ENCODE results near the gene ETV1.
A peak's percentile ranks its signal among the peaks of the same experiment; 100 is the strongest.

The ETV1 gene

GRCh38 chr7:13988731-13989125 is 738 bp downstream of the ETV1 start:
- no peak for DNase-seq (ENCODE audit: extremely low read depth, low read depth)
- no peak for TF ChIP-seq CTCF (IDR thresholded peaks at IDR 0.05; ENCODE audit: low read depth, low read length, missing control alignments)
- H3K4me3 ChIP-seq (replicated peaks; ENCODE audit: low read depth, low read length) = peak overlapping the region; percentile 49

- no peak for TF ChIP-seq CTCF (IDR thresholded peaks at IDR 0.05; ENCODE audit: low read depth, low read length, missing control alignments)
- H3K4me3 ChIP-seq (replicated peaks; ENCODE audit: low read depth, low read length) = peak overlapping the region; percentile 49
These were observed 1.4 kb downstream of the ETV1 start for GRCh38 chr7:13988065-13988464.

GRCh38 chr7:13987395-13987794 is 2.1 kb downstream of the ETV1 start:
- peak overlapping the region; percentile 49; the same call in 1 of the 2 replicates for H3K4me3 ChIP-seq (replicated peaks; ENCODE audit: low read depth, low read length)
- no peak for TF ChIP-seq CTCF (IDR thresholded peaks at IDR 0.05; ENCODE audit: low read depth, low read length, missing control alignments)
- DNase-seq (ENCODE audit: extremely low read depth, low read depth) = no peak

More at GRCh38 chr7:13988065-13988464, 1.4 kb downstream of the ETV1 start:
- DNase-seq (ENCODE audit: extremely low read depth, low read depth) = no peak

GRCh38 chr7:13986208-13986607 is 3.3 kb downstream of the ETV1 start:
- TF ChIP-seq CTCF (IDR thresholded peaks at IDR 0.05; ENCODE audit: low read depth, low read length, missing control alignments) = no peak
- H3K4me3 ChIP-seq (replicated peaks; ENCODE audit: low read depth, low read length) = no peak overlapping the region
- no peak for DNase-seq (ENCODE audit: extremely low read depth, low read depth)

- TF ChIP-seq CTCF (IDR thresholded peaks at IDR 0.05; ENCODE audit: low read depth, low read length, missing control alignments) = no peak
- no peak for DNase-seq (ENCODE audit: extremely low read depth, low read depth)
- no peak overlapping the region for H3K4me3 ChIP-seq (replicated peaks; ENCODE audit: low read depth, low read length)
These were observed 4.4 kb downstream of the ETV1 start for GRCh38 chr7:13984831-13985685.

GRCh38 chr7:13984061-13984460 is 5.4 kb downstream of the ETV1 start:
- TF ChIP-seq CTCF (IDR thresholded peaks at IDR 0.05; ENCODE audit: low read depth, low read length, missing control alignments) = no peak
- no peak overlapping the region for H3K4me3 ChIP-seq (replicated peaks; ENCODE audit: low read depth, low read length)
- DNase-seq (ENCODE audit: extremely low read depth, low read depth) = no peak
